HG03103 (cell line): Measurements from ENCODE around the gene TULP4.
A peak's percentile ranks its signal among the peaks of the same experiment; 100 is the strongest.
"Not testable (repeated sequence)": the region's sequence is repeated elsewhere in the genome, so short reads cannot be mapped to it uniquely, and the experiment has no call there.

Experiments
- ATAC-seq: cut with Tn5 transposase; IDR thresholded peaks from one replicate; pipeline ENCODE4 v1.9.1; 2021; ENCODE audit warnings: low read depth; ENCODE audit not compliant: unreplicated experiment

The TULP4 gene

GRCh38 chr6:158461954-158462353, 149.7 kb downstream of the TULP4 start:
- no peak for ATAC-seq

GRCh38 chr6:158464483-158464882, 152.2 kb downstream of the TULP4 start:
- ATAC-seq = no peak

GRCh38 chr6:158465257-158465656, 153.0 kb downstream of the TULP4 start:
- ATAC-seq = no peak

- no peak for ATAC-seq
Observed at GRCh38 chr6:158465747-158466146, 153.5 kb downstream of the TULP4 start.

- no peak for ATAC-seq
Observed at GRCh38 chr6:158467923-158468322, 155.7 kb downstream of the TULP4 start.

GRCh38 chr6:158468666-158469065, 156.4 kb downstream of the TULP4 start:
- ATAC-seq = no peak

- not testable (repeated sequence) for ATAC-seq
Observed at GRCh38 chr6:158470023-158470422, 157.8 kb downstream of the TULP4 start.

GRCh38 chr6:158471339-158471738, 159.1 kb downstream of the TULP4 start:
- no peak for ATAC-seq

GRCh38 chr6:158472447-158472846, 160.2 kb downstream of the TULP4 start:
- ATAC-seq = no peak

- ATAC-seq = no peak
Observed at GRCh38 chr6:158474961-158475343, 162.7 kb downstream of the TULP4 start.

GRCh38 chr6:158475344-158476302, 163.4 kb downstream of the TULP4 start:
- peak; percentile 78 for ATAC-seq

- no peak for ATAC-seq
Observed at GRCh38 chr6:158476389-158476788, 164.1 kb downstream of the TULP4 start.

GRCh38 chr6:158477722-158478121, 165.5 kb downstream of the TULP4 start:
- ATAC-seq = not testable (repeated sequence)

- ATAC-seq = no peak
Observed at GRCh38 chr6:158480989-158481388, 168.7 kb downstream of the TULP4 start.

GRCh38 chr6:158481690-158482473, 169.6 kb downstream of the TULP4 start:
- ATAC-seq = no peak

- no peak for ATAC-seq
Observed at GRCh38 chr6:158485431-158485830, 173.2 kb downstream of the TULP4 start.

GRCh38 chr6:158487495-158487894, 175.2 kb downstream of the TULP4 start:
- ATAC-seq = no peak

GRCh38 chr6:158488065-158488464, 175.8 kb downstream of the TULP4 start:
- ATAC-seq = no peak

GRCh38 chr6:158489441-158489840, 177.2 kb downstream of the TULP4 start:
- no peak for ATAC-seq

- no peak for ATAC-seq
Observed at GRCh38 chr6:158492881-158493280, 180.6 kb downstream of the TULP4 start.

- ATAC-seq = no peak
Observed at GRCh38 chr6:158496700-158497099, 184.4 kb downstream of the TULP4 start.
